ENCODE data around the gene PPP6R2.

Gene PPP6R2

DNA sequence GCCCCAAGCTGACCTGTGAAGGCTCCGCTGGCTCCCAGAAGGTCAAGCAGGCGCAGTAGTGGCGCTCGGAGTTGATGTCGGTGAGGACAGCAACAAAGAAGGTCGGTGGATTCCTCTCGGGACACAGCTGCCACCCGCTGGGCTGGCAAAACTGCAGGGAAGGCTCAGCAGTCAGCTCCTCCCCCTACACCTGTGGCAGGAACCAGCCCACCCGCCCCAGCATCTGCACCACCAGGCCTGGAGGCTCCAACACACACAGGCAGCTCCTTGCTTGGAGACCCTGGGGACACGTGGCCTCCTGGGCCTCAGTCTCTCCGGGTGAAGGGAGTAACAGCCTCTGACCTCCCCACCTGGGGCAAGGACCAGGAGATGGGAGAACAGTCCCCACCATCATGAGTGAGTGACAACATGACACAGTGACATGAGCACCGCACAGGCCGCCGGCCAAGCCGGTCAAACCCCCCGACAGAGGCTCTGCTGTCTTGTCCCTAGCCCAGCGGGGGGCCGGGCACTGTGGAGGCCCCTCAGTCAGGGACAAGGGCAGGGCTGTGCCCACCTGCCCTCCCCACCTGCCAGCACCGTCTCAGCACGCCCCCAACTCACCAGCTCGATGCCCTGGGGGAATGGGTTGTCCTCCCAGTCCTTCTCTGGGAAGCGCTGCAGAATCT lies 124.8 kb downstream of the PPP6R2 start:
- no peak overlapping the region for H3K27ac ChIP-seq
- TF ChIP-seq, protein P1, sequence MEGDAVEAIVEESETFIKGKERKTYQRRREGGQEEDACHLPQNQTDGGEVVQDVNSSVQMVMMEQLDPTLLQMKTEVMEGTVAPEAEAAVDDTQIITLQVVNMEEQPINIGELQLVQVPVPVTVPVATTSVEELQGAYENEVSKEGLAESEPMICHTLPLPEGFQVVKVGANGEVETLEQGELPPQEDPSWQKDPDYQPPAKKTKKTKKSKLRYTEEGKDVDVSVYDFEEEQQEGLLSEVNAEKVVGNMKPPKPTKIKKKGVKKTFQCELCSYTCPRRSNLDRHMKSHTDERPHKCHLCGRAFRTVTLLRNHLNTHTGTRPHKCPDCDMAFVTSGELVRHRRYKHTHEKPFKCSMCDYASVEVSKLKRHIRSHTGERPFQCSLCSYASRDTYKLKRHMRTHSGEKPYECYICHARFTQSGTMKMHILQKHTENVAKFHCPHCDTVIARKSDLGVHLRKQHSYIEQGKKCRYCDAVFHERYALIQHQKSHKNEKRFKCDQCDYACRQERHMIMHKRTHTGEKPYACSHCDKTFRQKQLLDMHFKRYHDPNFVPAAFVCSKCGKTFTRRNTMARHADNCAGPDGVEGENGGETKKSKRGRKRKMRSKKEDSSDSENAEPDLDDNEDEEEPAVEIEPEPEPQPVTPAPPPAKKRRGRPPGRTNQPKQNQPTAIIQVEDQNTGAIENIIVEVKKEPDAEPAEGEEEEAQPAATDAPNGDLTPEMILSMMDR (conservative IDR thresholded peaks at IDR 0.05), result no peak
- TF ChIP-seq ZFX (IDR thresholded peaks at IDR 0.05), result no peak

DNA sequence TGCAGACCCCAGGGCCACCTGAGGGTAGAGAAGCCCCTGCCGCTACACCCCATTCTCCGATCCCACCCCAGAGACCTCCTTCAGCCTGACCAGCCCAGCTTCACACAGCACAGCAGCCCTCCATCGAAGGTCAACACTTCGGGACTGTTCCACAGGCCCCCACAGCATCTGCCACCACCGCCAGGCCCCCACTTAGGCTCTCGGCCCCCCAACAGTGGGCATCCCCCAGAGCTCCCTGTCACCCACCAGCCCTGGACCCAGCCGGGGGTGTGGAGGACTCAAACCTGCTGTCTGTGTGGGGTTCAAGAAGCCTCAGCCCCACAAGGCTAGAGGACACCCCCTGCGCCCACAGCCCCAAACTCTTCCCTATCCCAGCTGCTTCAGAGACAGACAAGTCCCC lies 125.5 kb downstream of the PPP6R2 start:
- no peak overlapping the region for H3K27ac ChIP-seq
- TF ChIP-seq ZFX (IDR thresholded peaks at IDR 0.05), result no peak
- TF ChIP-seq, protein P1 (conservative IDR thresholded peaks at IDR 0.05), result no peak

DNA sequence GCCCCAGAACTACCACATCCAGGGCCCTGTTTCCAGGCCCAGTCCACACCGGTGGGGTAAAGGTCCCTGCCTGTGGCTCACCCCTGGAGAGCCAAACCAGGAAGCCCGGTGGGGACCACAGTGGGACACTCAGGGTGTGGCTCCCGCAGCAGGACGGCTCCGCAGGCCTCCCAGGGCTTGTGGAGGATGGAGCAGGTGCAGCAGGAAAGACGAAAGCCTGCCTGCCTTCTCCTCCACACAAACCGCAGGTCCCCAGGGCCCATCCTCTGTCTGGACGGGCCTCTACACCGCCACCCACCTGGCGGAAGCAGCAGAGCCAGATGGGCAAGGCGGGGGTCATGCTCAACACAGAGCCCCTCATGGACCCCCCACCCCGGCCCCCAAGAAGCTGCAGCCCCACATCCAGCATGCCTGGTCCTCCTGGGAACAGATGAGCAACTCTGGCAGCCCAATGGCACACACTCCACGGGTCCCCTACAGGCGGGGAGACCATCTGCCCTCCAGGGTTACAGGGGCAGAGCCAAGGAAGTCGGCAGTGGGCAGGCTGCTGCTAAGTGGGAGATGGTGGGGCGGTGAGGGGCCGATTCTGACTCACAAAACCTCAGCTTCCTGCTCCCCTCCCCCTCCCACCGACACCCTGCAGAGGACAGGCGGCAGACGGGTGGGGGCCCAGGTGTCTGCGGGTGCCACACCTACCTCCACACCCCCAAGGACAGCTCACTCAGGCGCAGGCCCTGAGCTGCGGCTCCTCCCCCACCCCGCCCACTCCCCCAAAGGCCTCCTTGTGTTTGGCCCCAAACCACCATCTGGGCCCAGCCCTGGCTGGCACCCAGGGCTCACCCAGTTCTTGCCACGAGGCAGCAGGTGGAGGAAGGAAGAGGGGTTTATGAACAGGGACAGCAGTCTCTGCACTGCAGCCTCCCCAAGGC lies 126.5 kb downstream of the PPP6R2 start:
- TF ChIP-seq, protein P1 (conservative IDR thresholded peaks at IDR 0.05), result no peak
- no peak for TF ChIP-seq ZFX (IDR thresholded peaks at IDR 0.05)

DNA sequence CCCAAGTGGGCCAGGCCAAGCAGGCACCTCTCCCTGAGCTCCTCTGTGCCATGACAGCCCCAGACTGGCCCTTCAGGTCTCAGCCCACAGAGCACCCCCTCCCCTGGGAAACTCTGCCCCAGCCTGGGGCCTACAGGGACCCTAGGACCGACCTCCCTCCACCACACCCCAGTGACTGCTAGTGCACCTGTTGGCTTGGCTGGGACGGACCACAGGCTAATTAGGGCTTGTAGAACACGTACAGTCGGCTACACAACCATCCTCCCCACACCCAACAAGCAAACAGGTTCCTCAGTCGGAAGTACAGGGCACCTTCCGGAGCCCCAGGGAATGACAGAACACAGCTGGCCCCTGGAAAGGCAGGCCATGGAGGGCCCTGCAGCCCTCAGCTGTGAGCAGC lies 127.4 kb downstream of the PPP6R2 start:
- TF ChIP-seq, protein P1 (conservative IDR thresholded peaks at IDR 0.05), result no peak
- TF ChIP-seq ZFX (IDR thresholded peaks at IDR 0.05), result no peak
- no peak overlapping the region for H3K27ac ChIP-seq

More for the DNA sequence above, 126.5 kb downstream of the PPP6R2 start:
- no peak overlapping the region for H3K27ac ChIP-seq

DNA sequence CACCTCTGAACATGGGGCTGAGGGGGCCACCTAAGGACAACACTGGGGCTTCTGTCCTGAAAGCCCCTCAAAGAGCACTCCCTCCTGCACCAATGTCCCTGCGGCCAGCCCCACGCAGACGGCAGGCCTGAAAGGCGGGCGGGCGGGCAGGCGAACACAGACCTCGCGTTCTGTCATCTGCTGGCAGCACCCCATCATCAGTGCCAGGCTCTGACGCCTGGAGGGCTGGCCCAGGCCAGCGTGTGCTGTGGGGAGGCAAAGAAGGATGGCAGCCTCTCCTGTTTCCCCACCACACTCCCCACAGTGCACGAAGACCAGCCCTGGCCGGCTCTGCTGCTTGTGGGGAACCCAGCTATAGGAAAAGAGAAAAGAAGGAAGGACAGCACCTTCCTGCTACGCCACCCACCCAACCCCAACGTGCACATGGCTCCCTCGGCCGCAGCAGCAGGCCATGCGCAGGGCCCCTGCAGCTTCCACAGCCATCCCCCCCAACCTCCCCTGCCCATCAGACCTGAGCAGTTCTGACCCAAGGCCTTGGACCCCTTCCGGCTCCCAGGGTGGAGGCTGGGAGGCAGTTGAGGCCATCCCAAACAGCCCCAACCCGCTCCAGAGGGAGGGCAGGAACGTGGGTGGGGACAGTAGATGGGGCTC lies 128.2 kb downstream of the PPP6R2 start:
- TF ChIP-seq, protein P1 (conservative IDR thresholded peaks at IDR 0.05), result no peak
- no peak for TF ChIP-seq ZFX (IDR thresholded peaks at IDR 0.05)
- no peak overlapping the region for H3K27ac ChIP-seq

DNA sequence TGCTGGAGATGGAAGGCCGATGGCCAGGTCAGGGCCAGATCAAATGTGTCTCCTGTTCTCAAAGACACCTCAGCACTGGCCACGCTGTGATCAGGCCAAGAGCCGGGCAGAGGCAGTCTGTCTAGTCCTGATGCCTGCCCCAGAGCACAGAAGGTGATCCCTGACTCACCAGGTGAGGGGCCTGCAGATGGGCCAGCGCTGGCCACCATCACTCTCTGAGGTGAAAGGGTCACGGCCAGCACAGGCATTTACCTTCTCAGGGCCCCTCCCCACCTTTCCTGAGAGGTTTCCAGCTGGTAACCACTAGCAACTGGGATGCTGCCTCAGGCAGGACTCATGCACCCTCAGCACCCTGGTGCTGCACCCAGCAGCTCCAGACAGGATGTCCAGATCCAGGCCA lies 128.8 kb downstream of the PPP6R2 start:
- no peak for TF ChIP-seq ZFX (IDR thresholded peaks at IDR 0.05)
- TF ChIP-seq, protein P1 (conservative IDR thresholded peaks at IDR 0.05), result no peak
- no peak overlapping the region for H3K27ac ChIP-seq

Data from C4-2B (cell line).